Esophagus muscularis mucosa (tissue), 4 donors: ENCODE results near the gene ABCA3.

ENCODE experiments used
- CTCF ChIP-seq, 3 experiments: fragments of 200-600 bp in 2 of 3; fragments of 450-650 bp in 1 of 3; sonication (generic) in 2 of 3; IDR thresholded peaks; one replicate each; pipeline ENCODE4 v1.5.1; 2017 to 2019; ENCODE audit warnings: antibody characterized with exemption in 3 of 3, mild to moderate bottlenecking in 2 of 3, moderate library complexity in 1 of 3
- EP300 ChIP-seq: sonication (generic); formaldehyde crosslinking; IDR thresholded peaks from one replicate; pipeline ENCODE4 v1.6.1; 2017; ENCODE audit warnings: antibody characterized with exemption
- POLR2A ChIP-seq: fragments of 450-650 bp; IDR thresholded peaks from one replicate; pipeline ENCODE4 v1.6.1; 2017; ENCODE audit warnings: antibody characterized with exemption, moderate library complexity, mild to moderate bottlenecking, low read depth
- POLR2AphosphoS5 ChIP-seq, 2 donors: sonication (generic); formaldehyde crosslinking; IDR thresholded peaks; one replicate each; pipeline ENCODE4 v1.6.1; 2017; ENCODE audit warnings: antibody characterized with exemption in 2 of 2

GRCh38 chr16:2234813-2235170 is 105.7 kb downstream of the ABCA3 start:
- TF ChIP-seq CTCF (IDR thresholded peaks at IDR 0.05) (no peak), EP300 (no peak), POLR2AphosphoS5 (IDR thresholded peaks at IDR 0.05) (no peak), POLR2A (no peak)
